A172 (cell line): Measurements from ENCODE around the gene DNAI1. TPM values are rescaled to one million over a fixed set of nuclear protein-coding genes. Genes with fewer than 3 reads are reported as not detected.
"Not testable (repeated sequence)": the region's sequence is repeated elsewhere in the genome, so short reads cannot be mapped to it uniquely, and the experiment has no call there.

Source experiments
- DNase-seq: peaks from one replicate; pipeline ENCODE4 v3.0.0-alpha.2; 2015; ENCODE audit warnings: low spot score
- total RNA-seq: library from RNA; depleted of rRNA; stranded (reverse); fragments of >200 nt; shearing (Covaris generic); gene quantifications from 2 replicates; pipeline ENCODE4 v1.2.3, GENCODE V29; 2014; rRNA removed

DNAI1 gene
- not detected in 2 replicates for total RNA-seq

- DNase-seq: peak; percentile 91
These were observed at the start of gene DNAI1, which contains the start of gene FAM219A for GRCh38 chr9:34458013-34458958. Gene DNAI1, plus strand, starts transcription at chr9:34458805. Its CDS starts 201 bp downstream, at chr9:34459006. Gene FAM219A, minus strand, starts transcription at chr9:34458570. Its CDS starts 307 bp downstream, at chr9:34458263.

- no peak for DNase-seq
These were observed 49.5 kb upstream of the DNAI1 start for GRCh38 chr9:34409154-34409553.

GRCh38 chr9:34412336-34412735 is 46.3 kb upstream of the DNAI1 start:
- DNase-seq: no peak

GRCh38 chr9:34413231-34413852 is 45.3 kb upstream of the DNAI1 start:
- peak; percentile 43 for DNase-seq

- DNase-seq: no peak
These were observed 40.9 kb upstream of the DNAI1 start for GRCh38 chr9:34417734-34418133.

- DNase-seq: no peak
These were observed 38.7 kb upstream of the DNAI1 start for GRCh38 chr9:34419716-34420504.

- DNase-seq: no peak
These were observed 32.1 kb upstream of the DNAI1 start for GRCh38 chr9:34426347-34427074.

GRCh38 chr9:34428325-34428958 is 30.2 kb upstream of the DNAI1 start:
- DNase-seq: no peak

- DNase-seq: peak; percentile 49
These were observed 27.7 kb upstream of the DNAI1 start for GRCh38 chr9:34430843-34431437.

GRCh38 chr9:34431667-34432066 is 26.9 kb upstream of the DNAI1 start:
- DNase-seq: no peak

GRCh38 chr9:34437006-34437925 is 21.3 kb upstream of the DNAI1 start:
- DNase-seq: peak; percentile 62

GRCh38 chr9:34437926-34438307 is 20.7 kb upstream of the DNAI1 start:
- not testable (repeated sequence) for DNase-seq

- DNase-seq: not testable (repeated sequence)
These were observed 20.1 kb upstream of the DNAI1 start for GRCh38 chr9:34438465-34438864.

- no peak for DNase-seq
These were observed 18.6 kb upstream of the DNAI1 start for GRCh38 chr9:34440017-34440416.

GRCh38 chr9:34442770-34443169 is 15.8 kb upstream of the DNAI1 start:
- DNase-seq: no peak

GRCh38 chr9:34443533-34443932 is 15.1 kb upstream of the DNAI1 start:
- DNase-seq: no peak

GRCh38 chr9:34443976-34444375 is 14.6 kb upstream of the DNAI1 start:
- DNase-seq: no peak

GRCh38 chr9:34446468-34446891 is 12.1 kb upstream of the DNAI1 start:
- no peak for DNase-seq

GRCh38 chr9:34446951-34447350 is 11.7 kb upstream of the DNAI1 start:
- no peak for DNase-seq
